WTC11 (cell line): Measurements from ENCODE around the gene CHST13. TPM values are rescaled to one million over a fixed set of nuclear protein-coding genes. Genes with fewer than 3 reads are reported as not detected.

Source experiments
- ATAC-seq: fragments of 200-7000 bp; cut with Tn5 transposase; 2 replicates; pipeline ENCODE4 v1.10.0; 2021; ENCODE audit warnings: mild to moderate bottlenecking, moderate library complexity
- CTCF ChIA-PET: fragments of 300-600 bp; sonication (Branson Sonifier 250); formaldehyde crosslinking; loops from one replicate; lab custom pipeline; 2021; ENCODE audit warnings: antibody characterized with exemption; lab: Charles Lee
- POLR2A ChIA-PET: fragments of 350-600 bp; sonication (Branson Sonifier 250); formaldehyde crosslinking; loops from one replicate; lab custom pipeline; 2021; ENCODE audit warnings: antibody characterized with exemption; lab: Charles Lee
- DNase-seq: peaks from one replicate; pipeline ENCODE4 v3.0.0; 2021; ENCODE audit warnings: low spot score
- H3K27ac Mint-ChIP-seq: 2 replicates; pipeline ENCODE4 v1.8.0; 2021; ENCODE audit warnings: mixed read lengths
- H3K27me3 Mint-ChIP-seq: 2 replicates; pipeline ENCODE4 v1.8.0; 2021; ENCODE audit warnings: low read depth, mild to moderate bottlenecking, moderate library complexity, mixed read lengths
- H3K36me3 Mint-ChIP-seq: 2 replicates; pipeline ENCODE4 v1.8.0; 2021; ENCODE audit warnings: mixed read lengths
- H3K4me1 Mint-ChIP-seq: 2 replicates; pipeline ENCODE4 v1.8.0; 2022; ENCODE audit warnings: mixed read lengths
- H3K4me3 Mint-ChIP-seq: 2 replicates; pipeline ENCODE4 v1.8.0; 2021; ENCODE audit warnings: mild to moderate bottlenecking, moderate library complexity, mixed read lengths
- H3K9me3 Mint-ChIP-seq: 2 replicates; pipeline ENCODE4 v1.8.0; 2021; ENCODE audit warnings: mixed read lengths
- JAZF1 ChIP-seq: fragments of 250-450 bp; sonication (Bioruptor Pico); IDR thresholded peaks from 2 replicates; pipeline ENCODE4 v1.9.0; 2021; ENCODE audit warnings: moderate library complexity, mild to moderate bottlenecking, inconsistent platforms
- MAX ChIP-seq: sonication (generic); formaldehyde crosslinking; IDR thresholded peaks from 2 replicates; pipeline ENCODE4 v1.8.0; 2022; ENCODE audit warnings: mild to moderate bottlenecking, missing genetic modification reagents
- MYBL2 ChIP-seq: sonication (generic); formaldehyde crosslinking; IDR thresholded peaks from 2 replicates; pipeline ENCODE4 v1.8.1; 2023; ENCODE audit warnings: mild to moderate bottlenecking, moderate library complexity, missing genetic modification reagents
- PRRX2 ChIP-seq: fragments of 250-450 bp; sonication (Bioruptor Pico); IDR thresholded peaks from 2 replicates; pipeline ENCODE4 v1.8.0; 2021; ENCODE audit warnings: mild to moderate bottlenecking
- USF2 ChIP-seq: sonication (generic); formaldehyde crosslinking; IDR thresholded peaks from 2 replicates; pipeline ENCODE4 v1.8.1; 2023; ENCODE audit warnings: mild to moderate bottlenecking, missing genetic modification reagents, moderate library complexity
- ZBTB43 ChIP-seq: sonication (generic); formaldehyde crosslinking; IDR thresholded peaks from 2 replicates; pipeline ENCODE4 v1.8.1; 2023; ENCODE audit warnings: mild to moderate bottlenecking, missing genetic modification reagents
- ZNF232 ChIP-seq: sonication (generic); formaldehyde crosslinking; IDR thresholded peaks from 2 replicates; pipeline ENCODE4 v1.8.0; 2022; ENCODE audit warnings: mild to moderate bottlenecking, missing genetic modification reagents
- ZNF317 ChIP-seq: sonication (generic); formaldehyde crosslinking; IDR thresholded peaks from 2 replicates; pipeline ENCODE4 v1.8.1; 2023; ENCODE audit warnings: low read depth, mild to moderate bottlenecking, moderate library complexity, missing genetic modification reagents, borderline replicate concordance
- ZNF416 ChIP-seq: fragments of 250-450 bp; sonication (Bioruptor Pico); IDR thresholded peaks from 2 replicates; pipeline ENCODE4 v1.9.0; 2021; ENCODE audit warnings: mild to moderate bottlenecking, inconsistent platforms
- ZNF512 ChIP-seq: sonication (generic); formaldehyde crosslinking; IDR thresholded peaks from 2 replicates; pipeline ENCODE4 v1.8.1; 2022; ENCODE audit warnings: missing genetic modification reagents, borderline replicate concordance
- ZNF532 ChIP-seq: fragments of 250-450 bp; sonication (Bioruptor Pico); IDR thresholded peaks from 2 replicates; pipeline ENCODE4 v1.9.0; 2021; ENCODE audit warnings: mild to moderate bottlenecking, borderline replicate concordance
- total RNA-seq: library from RNA; stranded (reverse); gene quantifications from 3 replicates; pipeline ENCODE4 v1.2.3, GENCODE V29; 2021

Gene CHST13
- total RNA-seq, 1 experiment from 2014 or later: 4.1 TPM

- TF ChIP-seq ZNF512 (CRISPR knock-in tag) (no peak), ZNF416 (CRISPR knock-in tag) (no peak), ZBTB43 (CRISPR knock-in tag) (no peak), ZNF317 (CRISPR knock-in tag) (no peak), JAZF1 (CRISPR knock-in tag) (no peak), ZNF232 (CRISPR knock-in tag) (no peak), MAX (no peak)
- TF ChIP-seq, all 79 proteins: peak for 0
Measured at GRCh38 chr3:126551839-126552687, 28.1 kb downstream of the CHST13 start (continued).

GRCh38 chr3:126552688-126553283 is 28.8 kb downstream of the CHST13 start:
- Mint-ChIP-seq H3K27ac (no peak overlapping the region), H3K36me3 (no peaks in the 10 kb centered on the region), H3K4me1 (peaks cover 36% of the 10 kb centered on the region), H3K27me3 (no peaks in the 10 kb centered on the region; the same call in 1 of the 2 replicates), H3K9me3 (no peaks in the 10 kb centered on the region), H3K4me3 (no peak overlapping the region)
- no peak for TF ChIP-seq MYBL2 (CRISPR knock-in tag)
- no peak for TF ChIP-seq ZNF532 (CRISPR knock-in tag)
- TF ChIP-seq JAZF1 (CRISPR knock-in tag): no peak
- TF ChIP-seq PRRX2 (CRISPR knock-in tag): no peak
- TF ChIP-seq USF2 (CRISPR knock-in tag): no peak
- CTCF ChIA-PET: interaction anchor here (0.6 kb wide), 1 partner anchor 728 kb away, joined by 3 read pairs; no protein-coding TSS in a partner anchor
- DNase-seq (no peak), ATAC-seq (no peak)
- POLR2A ChIA-PET: no interaction called here
